IPS-18c (cell line): ENCODE data around the gene ZNF441.

ENCODE experiments used
- H3K4me3 ChIP-seq: 2 replicates; pipeline ENCODE4 v1.7.0; 2013; ENCODE audit warnings: low read depth, mild to moderate bottlenecking, low read length, moderate library complexity; ENCODE audit not compliant: insufficient read depth
- H3K9me3 ChIP-seq: one replicate; pipeline ENCODE4 v1.6.1; 2013; ENCODE audit warnings: mild to moderate bottlenecking, low read length, moderate library complexity; ENCODE audit not compliant: control insufficient read depth, insufficient read depth

Gene ZNF441

DNA sequence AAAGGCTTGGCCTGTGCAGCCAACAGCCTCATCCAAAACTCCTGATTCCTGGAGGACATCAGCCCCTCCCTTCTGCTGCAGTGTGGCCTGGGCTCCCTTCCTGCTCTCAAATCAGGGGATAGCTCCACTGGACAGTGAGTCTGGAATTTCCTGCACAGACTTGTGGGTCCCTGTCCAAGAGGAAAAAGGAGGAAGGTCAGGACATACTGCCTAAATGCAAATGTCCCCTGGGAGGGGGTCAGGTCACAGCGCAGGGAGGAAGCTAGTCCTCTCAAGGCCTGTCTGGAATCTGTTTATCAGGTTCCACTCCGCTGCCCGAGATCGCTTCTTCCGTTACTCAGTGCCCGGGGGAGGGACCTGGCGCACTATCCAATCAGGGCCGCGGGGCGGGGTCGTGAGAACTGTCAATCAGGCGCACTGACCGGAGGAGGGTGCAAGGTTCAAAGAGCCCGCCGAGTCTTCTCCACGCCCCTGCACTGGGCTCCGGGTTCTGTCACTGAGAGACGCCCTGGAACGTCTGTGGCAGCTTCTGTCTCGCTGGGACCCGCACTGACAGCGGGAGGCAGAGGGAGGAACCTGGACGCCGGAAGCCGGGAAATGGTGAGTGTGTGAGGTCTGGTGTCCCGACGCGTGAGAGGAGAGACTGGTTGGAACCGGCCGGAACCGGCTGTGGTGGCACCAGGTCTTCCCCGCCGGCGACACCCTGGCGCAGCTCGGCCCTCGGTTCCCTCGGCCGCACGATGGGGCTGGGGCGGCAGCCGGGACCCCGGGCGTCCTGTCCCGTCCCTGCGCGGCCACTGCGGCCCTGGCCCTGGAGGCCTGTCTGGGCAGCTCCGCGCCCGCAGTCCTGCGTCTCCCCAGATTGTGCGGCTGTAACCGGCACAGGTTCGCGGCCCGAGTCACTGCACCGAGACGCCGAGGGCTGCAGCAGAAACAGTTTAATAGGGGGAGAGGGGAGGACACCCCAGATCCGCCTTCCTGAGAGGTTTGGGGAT, at the start of gene ZNF441:
TSS of gene ZNF441 (plus strand) at position 404 of the 995 bp plus-strand sequence. CDS start at position 598, 194 bp downstream.
- Histone ChIP-seq H3K9me3 (peaks cover 2% of the 10 kb centered on the region), H3K4me3 (peak within 1 kb of the TSS; percentile 82)

DNA sequence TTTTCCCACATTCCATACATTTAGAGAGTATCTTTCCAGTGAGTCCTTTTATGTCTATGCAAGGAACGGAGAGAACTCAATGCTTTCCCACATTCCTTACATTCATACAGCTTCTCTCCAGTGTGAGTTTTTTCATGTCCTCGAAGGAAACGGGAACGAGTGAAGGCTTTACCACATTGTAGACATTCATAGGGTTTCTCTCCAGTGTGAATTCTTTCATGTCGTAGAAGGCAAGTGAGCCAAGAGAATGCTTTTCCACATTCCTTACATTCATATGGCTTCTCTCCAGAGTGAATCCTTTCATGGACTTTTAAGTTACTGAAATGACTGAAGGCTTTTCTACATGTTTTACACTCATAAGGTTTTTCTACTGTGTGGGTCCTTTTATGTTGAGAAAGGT, 45.1 kb upstream of the ZNF441 start:
- peaks cover 8% of the 10 kb centered on the region for H3K9me3 ChIP-seq
- H3K4me3 ChIP-seq: no peak overlapping the region

DNA sequence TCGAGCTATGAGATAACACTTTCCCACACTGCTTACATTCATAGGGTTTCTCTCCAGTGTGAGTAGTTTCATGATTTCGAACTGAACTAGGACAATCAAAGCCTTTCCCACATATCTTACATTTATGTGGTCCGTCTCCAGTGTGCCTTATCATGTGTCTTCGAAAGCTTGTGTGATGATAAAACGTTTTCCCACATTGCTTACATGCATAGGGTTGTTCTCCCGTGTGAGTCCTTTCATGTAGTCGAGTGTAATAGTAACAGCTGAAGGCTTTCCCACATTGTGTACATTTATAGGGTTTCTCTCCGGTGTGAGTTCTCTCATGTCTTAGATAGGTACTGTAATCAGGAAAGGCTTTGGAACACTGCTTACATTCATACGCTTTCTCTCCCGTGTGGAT, 44.4 kb upstream of the ZNF441 start:
- H3K4me3 ChIP-seq: no peak overlapping the region
- H3K9me3 ChIP-seq: peaks cover 8% of the 10 kb centered on the region

DNA sequence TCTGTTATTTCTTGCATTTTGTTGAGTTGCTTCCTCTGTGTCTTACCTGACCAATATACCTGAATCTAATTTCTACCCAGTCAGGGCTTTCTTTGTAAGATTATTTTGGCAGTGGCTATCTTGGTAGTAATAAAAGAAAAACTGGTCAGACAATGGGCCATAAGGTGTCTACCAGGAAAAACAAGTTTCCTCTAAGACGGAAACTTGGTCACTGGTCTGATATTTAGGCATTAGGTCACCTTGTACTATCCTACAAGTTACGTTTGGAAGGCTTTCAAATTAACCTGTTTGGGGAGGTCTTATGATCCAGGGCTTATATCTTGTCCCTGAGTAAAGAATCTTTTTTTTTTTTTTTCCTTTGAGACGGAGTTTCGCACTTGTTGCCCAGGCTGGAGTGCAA, 37.2 kb upstream of the ZNF441 start:
- Histone ChIP-seq H3K4me3 (no peak overlapping the region), H3K9me3 (no peaks in the 10 kb centered on the region)

DNA sequence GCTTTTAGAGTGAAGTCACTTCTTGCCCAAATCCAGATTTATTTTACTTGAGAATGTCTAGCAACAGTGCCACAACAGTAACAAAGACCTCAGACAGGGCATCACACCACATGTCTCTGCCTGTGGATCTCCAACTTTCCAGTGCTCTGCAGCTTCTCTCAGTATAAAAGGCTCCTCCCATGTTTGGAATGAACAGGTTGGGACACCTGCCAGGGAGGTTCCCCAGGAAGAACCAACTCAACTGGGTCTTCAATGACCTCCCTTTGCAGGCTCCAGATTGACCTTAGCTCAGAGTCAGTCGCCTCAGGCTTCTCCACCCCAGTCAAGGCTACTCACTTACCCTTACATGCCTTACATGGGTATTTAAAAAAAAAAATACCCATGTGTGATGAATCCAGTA, 31.4 kb upstream of the ZNF441 start:
- peaks cover 2% of the 10 kb centered on the region for H3K9me3 ChIP-seq
- no peak overlapping the region for H3K4me3 ChIP-seq

DNA sequence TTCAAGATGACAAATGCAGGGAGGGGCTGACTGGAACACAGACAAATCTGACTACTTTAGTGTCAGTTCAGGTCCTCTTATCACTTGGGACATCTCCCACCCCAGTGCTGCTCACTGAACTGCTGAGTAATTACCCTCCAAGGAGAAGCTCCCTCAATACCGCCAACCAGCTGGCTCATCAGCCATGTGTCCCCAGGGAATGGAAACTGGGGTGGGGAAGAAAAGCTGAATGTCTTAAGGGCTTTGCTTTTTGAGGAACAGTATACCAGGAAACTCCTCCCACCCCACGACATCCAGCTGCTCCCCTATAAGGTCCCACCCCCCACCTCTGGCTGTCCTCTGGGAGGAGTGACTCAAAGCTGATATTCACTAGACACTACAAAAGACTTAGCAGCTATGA, 30.1 kb upstream of the ZNF441 start:
- Histone ChIP-seq H3K4me3 (no peak overlapping the region), H3K9me3 (peaks cover 2% of the 10 kb centered on the region)

DNA sequence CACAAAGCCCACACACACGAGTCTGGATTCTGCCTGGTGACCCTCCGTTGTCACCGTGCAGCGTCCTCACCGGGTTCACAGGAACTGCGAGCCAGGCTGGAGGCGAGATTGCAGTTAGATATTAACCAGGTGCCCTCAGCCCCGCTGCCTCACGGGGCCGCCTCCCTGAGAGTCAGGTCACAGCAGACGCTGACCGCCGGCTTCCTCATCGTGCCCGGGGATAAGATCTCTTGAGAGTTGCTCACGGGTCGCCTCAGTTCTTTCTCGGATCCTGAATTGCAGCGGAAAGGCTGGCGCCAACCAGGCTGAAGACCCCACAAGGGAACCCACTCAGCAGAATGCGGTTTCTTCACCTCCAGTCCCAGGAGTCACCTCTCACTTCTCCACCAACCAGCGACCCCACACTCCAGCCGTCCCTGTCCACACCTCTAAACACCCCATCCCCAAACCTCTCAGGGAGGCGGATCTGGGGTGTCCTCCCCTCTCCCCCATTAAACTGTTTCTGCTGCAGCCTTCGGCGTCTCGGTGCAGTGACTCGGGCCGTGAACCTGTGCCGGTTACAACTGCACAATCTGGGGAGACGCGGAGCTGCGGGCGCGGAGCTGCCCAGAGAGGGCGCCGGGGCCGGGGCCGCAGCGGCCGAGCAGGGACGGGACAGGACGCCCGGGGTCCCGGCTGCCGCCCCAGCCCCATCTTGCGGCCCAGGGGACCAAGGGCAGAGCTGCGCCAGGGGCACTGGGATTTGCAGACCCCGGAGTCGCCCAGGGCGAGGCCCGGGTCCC, 28.6 kb upstream of the ZNF441 start:
- Histone ChIP-seq H3K9me3 (peaks cover 2% of the 10 kb centered on the region), H3K4me3 (peak overlapping the region; percentile 91)

DNA sequence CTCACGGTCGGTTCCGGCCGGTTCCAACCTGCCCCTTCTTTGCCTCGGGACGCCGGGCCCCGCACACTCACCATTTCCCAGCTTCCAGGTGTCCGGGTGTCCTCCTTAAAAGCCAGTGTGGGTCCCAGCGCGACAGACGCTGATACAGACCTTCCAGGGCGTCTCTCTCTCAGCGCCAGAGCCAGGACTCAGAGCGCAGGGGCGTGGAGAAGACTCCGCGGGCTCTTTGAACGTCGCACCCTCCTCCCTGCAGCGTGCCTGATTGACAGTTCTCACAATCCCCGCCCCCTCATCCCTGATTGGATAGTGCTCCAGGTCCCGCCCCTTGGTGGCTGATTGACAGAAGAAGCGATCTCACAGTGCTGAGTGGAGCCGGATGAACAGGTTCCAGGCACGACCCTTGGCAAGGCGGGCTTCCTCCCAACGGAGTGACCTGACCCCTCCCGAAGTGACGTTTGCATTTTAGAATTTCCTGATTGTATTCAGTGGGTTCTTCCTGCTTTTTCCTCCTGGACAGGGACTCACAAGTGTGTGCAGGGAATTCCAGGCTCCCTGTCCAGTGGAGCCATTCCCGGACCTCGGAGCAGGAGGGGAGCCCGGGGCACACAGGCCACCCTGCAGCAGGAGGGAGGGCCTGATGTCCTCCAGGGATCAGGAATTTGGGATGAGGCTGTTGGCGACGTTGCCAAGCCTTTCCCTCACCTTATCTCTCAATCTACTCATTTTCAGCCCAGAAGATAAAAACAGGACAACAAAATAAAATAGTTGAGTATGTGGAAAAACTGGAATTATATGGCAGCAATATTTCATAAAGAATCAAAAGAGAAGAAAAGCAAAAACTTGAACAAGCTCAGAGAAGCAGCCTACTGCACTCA, 27.8 kb upstream of the ZNF441 start, which contains the start of gene ZNF823:
TSS of gene ZNF823 (minus strand) at position 201 of the 875 bp plus-strand sequence. CDS start at position 74, 127 bp downstream.
- peak within 1 kb of the TSS; percentile 91 for H3K4me3 ChIP-seq
- H3K9me3 ChIP-seq: peaks cover 2% of the 10 kb centered on the region

DNA sequence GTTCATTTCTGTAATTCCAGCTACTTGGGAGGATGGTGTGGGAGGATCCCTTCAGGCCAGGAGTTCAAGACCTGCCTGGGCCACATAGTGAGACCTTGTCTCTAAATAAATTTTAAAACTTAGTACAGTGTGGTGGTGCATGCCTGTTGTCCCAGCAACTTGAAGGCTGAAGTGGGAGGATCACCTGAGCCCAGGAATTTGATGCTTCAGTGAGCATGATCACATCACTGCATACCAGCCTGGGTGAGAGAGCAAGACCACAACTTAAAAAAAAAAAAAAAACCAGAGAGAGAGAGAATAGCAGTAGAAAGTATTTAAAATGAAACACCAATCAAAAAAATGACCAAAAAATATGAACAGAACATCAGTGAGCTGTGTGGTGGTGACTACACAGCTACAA, 20.9 kb upstream of the ZNF441 start:
- no peak overlapping the region for H3K4me3 ChIP-seq
- no peaks in the 10 kb centered on the region for H3K9me3 ChIP-seq

DNA sequence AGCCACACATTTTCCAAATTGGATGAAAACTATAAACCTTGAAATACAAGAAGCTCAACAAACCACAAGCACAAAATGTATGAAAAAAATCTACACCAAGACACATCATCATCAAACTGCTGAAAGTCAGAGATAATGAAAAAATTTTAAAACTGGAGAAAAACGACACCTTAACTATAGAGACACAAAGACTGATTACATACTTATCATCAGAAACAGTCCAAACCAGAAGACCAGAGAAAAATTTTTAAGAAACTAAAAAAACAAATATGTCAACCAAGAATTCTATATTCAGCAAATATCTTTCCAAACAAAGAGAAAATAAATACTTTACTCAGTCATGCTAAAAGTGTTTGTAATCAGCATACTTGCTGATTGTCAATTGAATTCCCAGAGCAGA, 19.5 kb upstream of the ZNF441 start:
- H3K4me3 ChIP-seq: no peak overlapping the region
- no peaks in the 10 kb centered on the region for H3K9me3 ChIP-seq

DNA sequence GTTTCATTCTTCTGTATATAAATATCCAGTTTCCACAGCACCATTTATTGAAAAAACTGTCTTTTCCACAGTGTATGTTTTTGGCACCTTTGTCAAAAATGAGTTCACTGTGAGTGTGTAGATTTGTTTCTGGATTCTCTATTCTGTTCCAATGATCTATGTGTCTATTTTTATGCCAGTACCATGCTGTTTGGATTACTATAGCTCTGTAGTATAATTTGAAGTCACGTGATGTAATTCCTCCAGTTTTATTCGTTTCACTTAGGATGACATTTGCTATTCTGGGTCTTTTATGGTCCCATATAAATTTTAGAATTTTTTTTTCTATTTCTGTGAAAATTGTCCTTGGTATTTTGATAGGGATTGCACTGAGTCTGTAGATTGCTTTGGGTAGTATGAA, 17.0 kb upstream of the ZNF441 start:
- peaks cover 2% of the 10 kb centered on the region for H3K9me3 ChIP-seq
- H3K4me3 ChIP-seq: no peak overlapping the region

DNA sequence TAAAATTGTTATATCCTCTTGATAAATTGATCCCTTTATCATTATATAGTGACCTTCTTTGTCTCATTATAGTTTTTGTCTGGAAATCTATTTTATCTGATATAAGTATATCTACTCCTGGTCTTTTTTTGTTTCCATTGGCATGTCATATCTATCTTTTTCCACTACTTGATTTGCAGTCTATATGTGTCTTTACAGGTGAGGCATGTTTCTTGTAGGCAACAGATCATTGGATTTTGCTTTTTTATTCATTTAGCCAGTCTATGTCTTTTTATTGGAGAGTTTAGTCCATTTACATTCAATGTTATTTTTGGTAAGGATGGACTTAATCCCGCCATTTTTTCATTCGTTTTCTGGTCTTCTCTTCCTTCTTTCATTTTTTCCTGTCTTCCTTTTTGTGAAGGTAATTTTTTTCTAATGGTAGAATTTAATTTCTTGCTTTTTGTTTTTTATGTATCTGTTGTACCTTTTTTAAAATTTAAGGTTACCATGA, 14.5 kb upstream of the ZNF441 start:
- H3K4me3 ChIP-seq: no peak overlapping the region
- H3K9me3 ChIP-seq: peaks cover 2% of the 10 kb centered on the region

DNA sequence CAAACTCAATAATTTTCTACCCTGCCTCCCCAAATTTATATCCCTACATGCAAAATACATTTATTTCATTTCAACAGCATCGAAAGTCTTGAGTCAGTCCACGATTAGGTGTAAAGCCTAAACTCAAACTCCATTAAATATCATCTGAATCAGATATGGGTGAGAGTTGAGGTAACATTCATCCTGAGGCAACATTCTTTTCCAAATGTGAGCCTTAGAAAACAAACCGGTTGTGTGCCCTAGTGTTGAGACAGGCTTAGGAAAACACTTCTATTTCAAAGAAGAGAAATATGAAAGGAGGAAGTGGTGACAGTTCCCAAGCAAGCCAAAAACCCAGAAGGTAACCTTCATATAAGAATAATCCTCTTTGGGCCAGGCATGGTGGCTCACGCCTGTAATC, 12.1 kb upstream of the ZNF441 start:
- Histone ChIP-seq H3K4me3 (no peak overlapping the region), H3K9me3 (peaks cover 2% of the 10 kb centered on the region)

DNA sequence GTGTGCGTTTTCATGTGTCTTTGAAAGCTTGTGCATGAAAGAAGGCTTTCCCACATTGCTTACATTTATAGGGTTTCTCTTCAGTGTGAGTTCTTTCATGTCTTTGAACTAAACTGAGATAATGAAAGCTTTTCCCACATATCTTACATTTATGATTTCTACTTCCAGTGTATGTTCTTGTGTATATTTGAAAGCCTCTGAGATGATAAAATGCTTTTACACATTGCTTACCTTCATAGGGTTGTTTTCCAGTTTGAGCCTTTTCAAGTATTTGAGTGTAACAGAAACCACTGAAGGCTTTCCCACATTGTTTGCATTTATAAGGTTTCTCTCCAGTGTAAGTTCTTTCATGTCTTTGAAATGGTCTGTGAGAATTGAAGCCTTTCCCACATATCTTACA, 9.8 kb upstream of the ZNF441 start:
- Histone ChIP-seq H3K9me3 (peaks cover 2% of the 10 kb centered on the region), H3K4me3 (no peak overlapping the region)

DNA sequence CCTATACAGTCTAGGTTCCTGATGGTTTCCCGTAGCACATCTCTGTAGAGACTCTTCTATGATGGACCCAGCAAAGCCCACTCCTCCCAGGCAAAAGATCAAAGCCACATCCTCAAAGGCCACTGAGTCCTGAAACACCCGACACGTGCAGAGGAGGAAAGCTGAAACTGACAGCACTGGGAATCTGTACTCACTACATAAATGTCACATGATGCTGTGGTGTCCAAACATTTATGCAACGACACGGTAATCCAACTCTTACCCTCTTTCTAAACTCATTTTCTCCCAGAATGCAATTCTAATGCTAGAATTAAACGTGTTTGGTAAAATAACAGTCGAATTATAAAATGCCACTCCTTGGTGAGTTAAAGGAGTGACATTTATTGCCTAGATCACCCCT, 7.0 kb upstream of the ZNF441 start:
- Histone ChIP-seq H3K4me3 (no peak overlapping the region), H3K9me3 (no peaks in the 10 kb centered on the region)

DNA sequence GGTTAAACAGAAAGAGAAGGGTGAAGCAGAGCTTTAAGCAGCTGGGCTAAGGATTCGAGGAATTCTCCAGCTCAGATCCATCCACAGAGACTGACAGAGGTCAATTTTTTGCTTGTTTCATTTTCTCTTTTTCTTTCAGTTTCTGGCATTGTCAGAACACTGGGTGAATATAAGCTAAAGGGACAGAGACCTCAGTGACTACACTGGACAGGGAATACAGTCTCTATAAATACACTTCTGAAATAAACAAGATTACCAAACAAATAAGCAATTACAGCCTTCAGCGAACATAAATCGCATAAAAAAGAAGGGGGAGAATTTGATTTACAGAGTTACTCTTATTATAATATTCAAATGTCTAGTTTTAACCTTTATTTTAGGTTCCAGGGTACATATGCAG, 3.7 kb upstream of the ZNF441 start:
- H3K9me3 ChIP-seq: peaks cover 2% of the 10 kb centered on the region
- H3K4me3 ChIP-seq: no peak overlapping the region

DNA sequence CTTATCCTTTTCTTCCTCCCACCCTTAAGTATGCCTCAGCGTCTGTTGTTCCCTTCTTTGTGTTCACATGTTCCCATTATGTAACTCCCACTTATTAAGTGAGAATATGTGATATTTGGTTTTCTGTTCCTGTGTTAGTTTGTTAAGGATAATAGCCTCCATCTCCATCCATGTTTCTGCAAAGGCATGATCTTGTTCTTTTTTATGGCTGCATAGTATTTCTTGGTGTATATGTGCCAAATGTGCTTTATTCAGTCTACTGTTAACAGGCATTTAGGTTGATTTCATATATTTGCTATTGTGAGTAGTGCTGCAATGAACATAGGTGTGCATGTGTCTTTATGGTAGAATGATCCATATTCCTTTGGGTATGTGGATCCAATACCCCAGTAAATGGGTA, 3.2 kb upstream of the ZNF441 start:
- no peak overlapping the region for H3K4me3 ChIP-seq
- peaks cover 2% of the 10 kb centered on the region for H3K9me3 ChIP-seq
